HepG2 (cell line): ENCODE measurements around the gene ZNF674. TPM values are rescaled to one million over a fixed set of nuclear protein-coding genes. Genes with fewer than 3 reads are reported as not detected.
A peak's percentile ranks its signal among the peaks of the same experiment; 100 is the strongest.

Experiments used
- ARID2 ChIP-seq: sonication (generic); formaldehyde crosslinking; IDR thresholded peaks from 2 replicates; pipeline ENCODE4 v1.8.1; 2022; ENCODE audit warnings: mild to moderate bottlenecking, missing genetic modification reagents, borderline replicate concordance
- ATF7 ChIP-seq, 2 experiments: fragments of 450-650 bp in 1 of 2; sonication (generic) in 1 of 2; formaldehyde crosslinking in 1 of 2; IDR thresholded peaks; 2 replicates each; pipeline versions ENCODE4 v1.4.0 to v1.6.1; 2016 to 2020; ENCODE audit warnings: antibody characterized with exemption in 1 of 2, mild to moderate bottlenecking in 1 of 2, missing genetic modification reagents in 1 of 2
- ZFX ChIP-seq: sonication (generic); formaldehyde crosslinking; IDR thresholded peaks from 2 replicates; pipeline ENCODE4 v1.4.0; 2020; ENCODE audit warnings: mild to moderate bottlenecking, low read depth, missing genetic modification reagents, moderate library complexity
- ZMYM4 ChIP-seq: sonication (generic); formaldehyde crosslinking; IDR thresholded peaks from 2 replicates; pipeline ENCODE4 v1.8.1; 2023; ENCODE audit warnings: mild to moderate bottlenecking, missing genetic modification reagents
- ZNF333 ChIP-seq: sonication (generic); formaldehyde crosslinking; IDR thresholded peaks from 2 replicates; pipeline ENCODE4 v1.4.0; 2020; ENCODE audit warnings: mild to moderate bottlenecking, missing genetic modification reagents, borderline replicate concordance
- ZNF772 ChIP-seq: sonication (generic); formaldehyde crosslinking; IDR thresholded peaks from 2 replicates; pipeline ENCODE4 v1.5.0; 2020; ENCODE audit warnings: mild to moderate bottlenecking, missing genetic modification reagents
- polyA plus RNA-seq, 8 experiments: library from polyadenylated mRNA; depleted of rRNA in 3 of 8; stranded (reverse) in 7 of 8; unstranded in 1 of 8; fragments of >200 nt; fragmentation: Illumina TruSeq in 4 of 8; extraction: Trizol in 4 of 8; gene quantifications; 2 replicates each; pipeline versions ENCODE4 v1.2.1 to v1.2.3, GENCODE V29; 2011 to 2016; ENCODE audit warnings: low read depth in 4 of 8, missing spikeins in 1 of 8, mixed read lengths in 1 of 8; ENCODE audit not compliant: insufficient read depth in 1 of 8
- total RNA-seq, 5 experiments: library from RNA; depleted of rRNA; stranded (reverse); fragments of >200 nt; fragmentation: Illumina TruSeq; extraction: Trizol; gene quantifications; 2 replicates each; pipeline ENCODE4 v1.2.3, GENCODE V29; 2016; ENCODE audit warnings: low read depth in 1 of 5
- TF ChIP-seq, protein P1 (sequence below): sonication (generic); formaldehyde crosslinking; conservative IDR thresholded peaks from 2 replicates; pipeline ENCODE4 v1.8.0; 2022; ENCODE audit warnings: mild to moderate bottlenecking, moderate library complexity, missing genetic modification reagents
- TF ChIP-seq, protein P2 (sequence below): IDR thresholded peaks from 2 replicates; pipeline ENCODE4 v1.6.1; 2012; ENCODE audit warnings: inconsistent platforms
- TF ChIP-seq, protein P3 (sequence below): sonication (generic); formaldehyde crosslinking; IDR thresholded peaks from 2 replicates; pipeline ENCODE4 v1.5.1; 2020; ENCODE audit warnings: mild to moderate bottlenecking, moderate library complexity, missing genetic modification reagents
- TF ChIP-seq, protein P4 (sequence below): sonication (generic); formaldehyde crosslinking; IDR thresholded peaks from 2 replicates; pipeline ENCODE4 v1.4.0; 2020; ENCODE audit warnings: missing genetic modification reagents
- TF ChIP-seq, protein P5 (sequence below): sonication (generic); formaldehyde crosslinking; IDR thresholded peaks from 2 replicates; pipeline ENCODE4 v1.5.0; 2020; ENCODE audit warnings: mild to moderate bottlenecking, missing genetic modification reagents, moderate library complexity
- TF ChIP-seq, protein P6 (sequence below): sonication (generic); formaldehyde crosslinking; conservative IDR thresholded peaks from 2 replicates; pipeline ENCODE4 v1.4.0; 2020; ENCODE audit warnings: mild to moderate bottlenecking, missing genetic modification reagents, moderate library complexity

Gene ZNF674
- total and polyA plus RNA-seq, 2 of the 13 experiments (the other 11 are each of a cell fraction or from before 2014, with no cell fraction given), result 2.9 to 3.5 TPM

DNA sequence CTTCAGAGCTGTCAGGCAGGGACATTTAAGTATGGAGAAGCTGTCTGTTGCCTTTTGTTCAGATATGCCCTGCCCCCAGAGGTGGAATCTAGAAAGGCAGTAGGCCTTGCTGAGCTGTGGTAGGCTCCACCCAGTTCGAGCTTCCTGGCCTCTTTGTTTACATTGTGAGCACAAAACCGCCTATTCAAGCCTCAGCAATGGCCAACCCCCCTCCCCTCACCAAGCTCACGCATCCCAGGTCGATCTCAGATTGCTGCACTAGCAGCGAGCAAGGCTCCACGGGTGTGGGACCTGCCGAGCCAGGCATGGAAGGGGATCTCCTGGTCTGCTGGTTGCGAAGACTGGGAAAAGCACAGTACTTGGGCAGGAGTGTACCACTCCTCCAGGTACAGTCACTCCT, 59.3 kb downstream of the ZNF674 start (continued):
- TF ChIP-seq, protein P1, sequence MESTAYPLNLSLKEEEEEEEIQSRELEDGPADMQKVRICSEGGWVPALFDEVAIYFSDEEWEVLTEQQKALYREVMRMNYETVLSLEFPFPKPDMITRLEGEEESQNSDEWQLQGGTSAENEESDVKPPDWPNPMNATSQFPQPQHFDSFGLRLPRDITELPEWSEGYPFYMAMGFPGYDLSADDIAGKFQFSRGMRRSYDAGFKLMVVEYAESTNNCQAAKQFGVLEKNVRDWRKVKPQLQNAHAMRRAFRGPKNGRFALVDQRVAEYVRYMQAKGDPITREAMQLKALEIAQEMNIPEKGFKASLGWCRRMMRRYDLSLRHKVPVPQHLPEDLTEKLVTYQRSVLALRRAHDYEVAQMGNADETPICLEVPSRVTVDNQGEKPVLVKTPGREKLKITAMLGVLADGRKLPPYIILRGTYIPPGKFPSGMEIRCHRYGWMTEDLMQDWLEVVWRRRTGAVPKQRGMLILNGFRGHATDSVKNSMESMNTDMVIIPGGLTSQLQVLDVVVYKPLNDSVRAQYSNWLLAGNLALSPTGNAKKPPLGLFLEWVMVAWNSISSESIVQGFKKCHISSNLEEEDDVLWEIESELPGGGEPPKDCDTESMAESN (CRISPR knock-in tag), result 0 out of 2 replicates have a peak, but pooled peaks have one; percentile 23
- TF ChIP-seq, protein P2, sequence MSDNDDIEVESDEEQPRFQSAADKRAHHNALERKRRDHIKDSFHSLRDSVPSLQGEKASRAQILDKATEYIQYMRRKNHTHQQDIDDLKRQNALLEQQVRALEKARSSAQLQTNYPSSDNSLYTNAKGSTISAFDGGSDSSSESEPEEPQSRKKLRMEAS, result peak; percentile 29; the same call in 1 of the 2 replicates
- no peak for TF ChIP-seq ATF7 (IDR thresholded peaks at IDR 0.05)
- TF ChIP-seq ATF7 (CRISPR knock-in tag; IDR thresholded peaks at IDR 0.05), result no peak
- TF ChIP-seq ZFX (CRISPR knock-in tag), result peak; percentile 33; the same call in 1 of the 2 replicates
- no peak for TF ChIP-seq ZNF333
- TF ChIP-seq, protein P3, sequence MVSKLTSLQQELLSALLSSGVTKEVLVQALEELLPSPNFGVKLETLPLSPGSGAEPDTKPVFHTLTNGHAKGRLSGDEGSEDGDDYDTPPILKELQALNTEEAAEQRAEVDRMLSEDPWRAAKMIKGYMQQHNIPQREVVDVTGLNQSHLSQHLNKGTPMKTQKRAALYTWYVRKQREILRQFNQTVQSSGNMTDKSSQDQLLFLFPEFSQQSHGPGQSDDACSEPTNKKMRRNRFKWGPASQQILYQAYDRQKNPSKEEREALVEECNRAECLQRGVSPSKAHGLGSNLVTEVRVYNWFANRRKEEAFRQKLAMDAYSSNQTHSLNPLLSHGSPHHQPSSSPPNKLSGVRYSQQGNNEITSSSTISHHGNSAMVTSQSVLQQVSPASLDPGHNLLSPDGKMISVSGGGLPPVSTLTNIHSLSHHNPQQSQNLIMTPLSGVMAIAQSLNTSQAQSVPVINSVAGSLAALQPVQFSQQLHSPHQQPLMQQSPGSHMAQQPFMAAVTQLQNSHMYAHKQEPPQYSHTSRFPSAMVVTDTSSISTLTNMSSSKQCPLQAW (CRISPR knock-in tag), result peak; percentile 65
- TF ChIP-seq, protein P4, sequence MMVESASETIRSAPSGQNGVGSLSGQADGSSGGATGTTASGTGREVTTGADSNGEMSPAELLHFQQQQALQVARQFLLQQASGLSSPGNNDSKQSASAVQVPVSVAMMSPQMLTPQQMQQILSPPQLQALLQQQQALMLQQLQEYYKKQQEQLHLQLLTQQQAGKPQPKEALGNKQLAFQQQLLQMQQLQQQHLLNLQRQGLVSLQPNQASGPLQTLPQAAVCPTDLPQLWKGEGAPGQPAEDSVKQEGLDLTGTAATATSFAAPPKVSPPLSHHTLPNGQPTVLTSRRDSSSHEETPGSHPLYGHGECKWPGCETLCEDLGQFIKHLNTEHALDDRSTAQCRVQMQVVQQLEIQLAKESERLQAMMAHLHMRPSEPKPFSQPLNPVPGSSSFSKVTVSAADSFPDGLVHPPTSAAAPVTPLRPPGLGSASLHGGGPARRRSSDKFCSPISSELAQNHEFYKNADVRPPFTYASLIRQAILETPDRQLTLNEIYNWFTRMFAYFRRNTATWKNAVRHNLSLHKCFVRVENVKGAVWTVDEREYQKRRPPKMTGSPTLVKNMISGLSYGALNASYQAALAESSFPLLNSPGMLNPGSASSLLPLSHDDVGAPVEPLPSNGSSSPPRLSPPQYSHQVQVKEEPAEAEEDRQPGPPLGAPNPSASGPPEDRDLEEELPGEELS (CRISPR knock-in tag), result 0 out of 2 replicates have a peak, but pooled peaks have one; percentile 23
- TF ChIP-seq, protein P5, sequence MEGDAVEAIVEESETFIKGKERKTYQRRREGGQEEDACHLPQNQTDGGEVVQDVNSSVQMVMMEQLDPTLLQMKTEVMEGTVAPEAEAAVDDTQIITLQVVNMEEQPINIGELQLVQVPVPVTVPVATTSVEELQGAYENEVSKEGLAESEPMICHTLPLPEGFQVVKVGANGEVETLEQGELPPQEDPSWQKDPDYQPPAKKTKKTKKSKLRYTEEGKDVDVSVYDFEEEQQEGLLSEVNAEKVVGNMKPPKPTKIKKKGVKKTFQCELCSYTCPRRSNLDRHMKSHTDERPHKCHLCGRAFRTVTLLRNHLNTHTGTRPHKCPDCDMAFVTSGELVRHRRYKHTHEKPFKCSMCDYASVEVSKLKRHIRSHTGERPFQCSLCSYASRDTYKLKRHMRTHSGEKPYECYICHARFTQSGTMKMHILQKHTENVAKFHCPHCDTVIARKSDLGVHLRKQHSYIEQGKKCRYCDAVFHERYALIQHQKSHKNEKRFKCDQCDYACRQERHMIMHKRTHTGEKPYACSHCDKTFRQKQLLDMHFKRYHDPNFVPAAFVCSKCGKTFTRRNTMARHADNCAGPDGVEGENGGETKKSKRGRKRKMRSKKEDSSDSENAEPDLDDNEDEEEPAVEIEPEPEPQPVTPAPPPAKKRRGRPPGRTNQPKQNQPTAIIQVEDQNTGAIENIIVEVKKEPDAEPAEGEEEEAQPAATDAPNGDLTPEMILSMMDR (CRISPR knock-in tag), result peak; percentile 50
- TF ChIP-seq ZMYM4, result peak; percentile 76
- TF ChIP-seq, protein P6, sequence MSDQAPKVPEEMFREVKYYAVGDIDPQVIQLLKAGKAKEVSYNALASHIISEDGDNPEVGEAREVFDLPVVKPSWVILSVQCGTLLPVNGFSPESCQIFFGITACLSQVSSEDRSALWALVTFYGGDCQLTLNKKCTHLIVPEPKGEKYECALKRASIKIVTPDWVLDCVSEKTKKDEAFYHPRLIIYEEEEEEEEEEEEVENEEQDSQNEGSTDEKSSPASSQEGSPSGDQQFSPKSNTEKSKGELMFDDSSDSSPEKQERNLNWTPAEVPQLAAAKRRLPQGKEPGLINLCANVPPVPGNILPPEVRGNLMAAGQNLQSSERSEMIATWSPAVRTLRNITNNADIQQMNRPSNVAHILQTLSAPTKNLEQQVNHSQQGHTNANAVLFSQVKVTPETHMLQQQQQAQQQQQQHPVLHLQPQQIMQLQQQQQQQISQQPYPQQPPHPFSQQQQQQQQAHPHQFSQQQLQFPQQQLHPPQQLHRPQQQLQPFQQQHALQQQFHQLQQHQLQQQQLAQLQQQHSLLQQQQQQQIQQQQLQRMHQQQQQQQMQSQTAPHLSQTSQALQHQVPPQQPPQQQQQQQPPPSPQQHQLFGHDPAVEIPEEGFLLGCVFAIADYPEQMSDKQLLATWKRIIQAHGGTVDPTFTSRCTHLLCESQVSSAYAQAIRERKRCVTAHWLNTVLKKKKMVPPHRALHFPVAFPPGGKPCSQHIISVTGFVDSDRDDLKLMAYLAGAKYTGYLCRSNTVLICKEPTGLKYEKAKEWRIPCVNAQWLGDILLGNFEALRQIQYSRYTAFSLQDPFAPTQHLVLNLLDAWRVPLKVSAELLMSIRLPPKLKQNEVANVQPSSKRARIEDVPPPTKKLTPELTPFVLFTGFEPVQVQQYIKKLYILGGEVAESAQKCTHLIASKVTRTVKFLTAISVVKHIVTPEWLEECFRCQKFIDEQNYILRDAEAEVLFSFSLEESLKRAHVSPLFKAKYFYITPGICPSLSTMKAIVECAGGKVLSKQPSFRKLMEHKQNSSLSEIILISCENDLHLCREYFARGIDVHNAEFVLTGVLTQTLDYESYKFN, result peak; percentile 65
- TF ChIP-seq ARID2 (CRISPR knock-in tag), result no peak
- TF ChIP-seq ZNF772 (CRISPR knock-in tag), result 0 out of 2 replicates have a peak, but pooled peaks have one; percentile 22
